ENCODE data around the gene AGK.
"Not testable (repeated sequence)": the region's sequence is repeated elsewhere in the genome, so short reads cannot be mapped to it uniquely, and the experiment has no call there.

AGK gene

DNA sequence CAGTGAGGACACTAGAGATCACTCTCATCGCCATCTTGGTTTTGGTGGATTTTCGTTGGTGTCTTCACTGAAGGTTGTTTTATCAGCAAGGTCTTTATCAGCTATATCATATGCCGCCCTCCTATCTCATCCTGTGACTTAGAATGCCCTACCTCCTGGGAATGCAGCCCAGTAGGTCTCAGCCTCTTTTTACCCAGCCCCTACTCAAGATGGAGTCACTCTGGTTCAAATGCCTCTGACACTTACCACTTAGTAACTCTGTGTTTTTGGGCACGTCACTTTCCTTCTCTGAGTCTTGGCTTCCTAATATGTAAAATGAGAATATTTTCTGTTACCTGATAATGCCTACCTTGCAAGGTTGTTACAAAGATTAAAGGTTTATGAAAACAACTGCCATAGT is 37.7 kb downstream of the AGK start:
- no peak for DNase-seq

DNA sequence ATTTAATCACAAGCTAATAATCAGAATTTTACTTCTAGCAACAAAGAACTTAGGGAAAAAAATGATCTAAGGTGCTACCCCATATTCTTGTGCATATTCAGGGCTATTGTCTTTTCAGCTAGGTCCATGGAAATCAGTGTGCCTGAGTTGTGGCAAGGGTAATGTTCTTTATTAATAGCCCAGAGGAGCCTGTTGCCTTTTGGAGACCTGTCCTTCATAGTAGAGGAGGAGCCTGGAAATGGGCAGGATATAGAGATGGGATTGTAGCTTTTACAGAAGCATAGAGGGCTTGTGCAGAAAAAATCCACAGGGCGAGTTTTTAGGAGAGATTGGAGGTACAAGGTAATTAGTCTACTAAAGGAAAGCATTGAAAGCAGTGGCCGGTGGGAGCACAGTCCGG is 38.9 kb downstream of the AGK start:
- DNase-seq: no peak

DNA sequence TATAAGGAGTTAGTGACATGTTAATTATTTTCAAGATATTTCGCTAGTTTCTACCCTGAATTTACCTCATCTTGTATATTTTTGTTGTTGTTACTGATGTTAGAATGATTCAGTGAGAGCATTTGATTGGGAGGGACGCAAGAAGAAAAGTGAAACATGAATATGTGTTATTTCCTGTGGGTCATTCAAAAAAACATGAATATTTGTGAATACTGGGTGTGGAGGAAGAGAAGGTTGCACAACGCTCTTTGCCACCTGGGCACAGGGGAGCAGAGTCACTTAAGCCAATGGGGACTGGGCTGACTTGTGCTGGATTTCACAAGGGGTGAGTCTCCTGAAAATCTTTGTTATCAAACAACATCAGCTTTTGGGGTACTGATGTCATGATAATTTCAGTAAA is 39.5 kb downstream of the AGK start:
- DNase-seq: no peak

DNA sequence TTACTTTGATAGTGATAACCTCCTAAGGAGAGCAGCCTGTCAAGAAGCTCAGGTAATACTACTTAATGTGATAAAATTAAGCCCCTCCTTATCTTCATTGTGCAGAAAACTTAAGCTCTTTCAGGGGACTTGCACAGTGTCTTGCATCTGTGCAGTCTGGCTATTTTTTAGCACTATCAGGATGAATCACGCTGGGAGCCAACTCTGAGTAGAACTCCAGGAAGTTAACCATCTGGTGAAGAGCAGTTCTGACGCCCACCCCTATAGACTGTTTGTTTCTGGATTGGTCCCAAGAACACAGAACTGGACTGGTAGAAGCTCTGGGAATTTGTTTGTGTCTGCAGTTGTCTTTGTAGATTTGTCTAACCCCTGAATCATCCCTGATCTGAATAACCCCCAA is 41.9 kb downstream of the AGK start:
- no peak for DNase-seq

DNA sequence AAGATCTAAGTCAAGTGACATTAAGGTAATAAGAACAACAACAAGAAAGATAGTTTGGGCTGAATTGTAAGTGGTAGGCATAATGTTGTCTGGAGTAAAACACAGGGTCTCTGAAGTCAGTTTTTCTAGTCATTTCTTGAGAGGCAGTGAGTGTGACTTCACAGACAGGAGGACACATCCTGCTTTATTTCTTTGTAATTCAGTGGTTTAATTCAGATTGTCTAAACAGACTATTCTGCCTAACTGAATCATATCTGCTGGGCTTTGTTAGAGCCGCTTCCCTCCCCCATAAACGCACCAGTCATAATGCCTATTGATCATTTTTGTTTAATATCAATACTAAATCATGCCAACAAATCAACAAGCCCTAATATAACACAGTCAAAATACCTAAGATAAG is 46.8 kb downstream of the AGK start:
- DNase-seq: no peak

DNA sequence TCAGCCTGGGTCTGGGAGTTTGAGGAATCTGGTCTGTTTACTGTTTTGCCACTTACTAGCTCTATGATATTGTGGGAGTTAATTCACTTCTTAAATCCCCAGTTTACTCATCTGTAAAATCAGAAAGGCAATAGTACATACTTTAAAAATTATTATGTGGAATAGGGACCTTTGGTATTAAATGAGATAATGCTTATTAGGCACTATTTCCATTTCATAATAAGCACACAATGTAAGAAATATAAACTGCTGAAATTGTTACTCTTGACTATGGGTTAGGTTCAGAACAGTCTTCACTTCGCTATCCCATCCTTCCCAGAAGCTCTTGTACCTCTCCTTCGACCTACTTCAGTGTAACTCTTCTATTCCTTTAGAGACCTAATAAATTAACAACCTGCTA is 47.2 kb downstream of the AGK start:
- no peak for DNase-seq

DNA sequence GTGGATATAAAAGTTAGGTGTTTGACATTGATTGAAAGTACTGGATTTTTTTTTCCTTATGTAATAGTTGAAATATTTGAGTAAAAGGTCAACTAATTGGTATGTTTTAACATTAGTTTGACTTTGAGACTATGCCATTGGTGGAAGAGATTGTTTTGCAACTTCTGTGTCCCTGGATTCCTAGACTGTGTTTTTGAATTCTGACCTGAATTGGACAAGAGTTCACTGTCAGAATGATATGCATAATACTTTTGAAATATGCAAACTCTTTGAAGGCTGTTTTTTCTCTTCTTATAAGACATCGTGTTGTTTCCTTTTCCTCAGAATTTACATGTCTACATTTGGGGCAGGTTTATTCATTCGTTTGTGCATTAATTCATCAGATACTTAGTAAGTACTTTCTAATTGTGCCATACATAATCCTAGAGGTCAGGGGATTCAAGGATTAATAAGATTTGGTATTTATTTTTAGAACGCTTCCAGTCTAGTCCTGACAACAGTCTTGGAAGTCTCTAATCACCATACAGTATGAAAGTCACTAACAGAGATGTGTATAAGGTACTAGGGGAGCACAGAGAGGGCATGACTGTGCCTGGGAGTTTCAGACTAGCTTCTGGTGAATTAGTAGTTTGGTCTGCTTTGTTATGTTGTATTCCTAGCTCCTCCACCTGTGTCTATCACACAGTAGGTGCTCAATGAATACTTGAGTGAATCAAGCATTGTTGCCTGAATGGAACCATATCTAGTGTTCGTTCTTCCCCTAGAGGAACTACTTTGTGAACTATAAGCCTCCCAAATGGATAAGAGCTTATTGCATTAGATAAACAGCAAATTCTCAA is 49.2 kb downstream of the AGK start:
- no peak for DNase-seq

DNA sequence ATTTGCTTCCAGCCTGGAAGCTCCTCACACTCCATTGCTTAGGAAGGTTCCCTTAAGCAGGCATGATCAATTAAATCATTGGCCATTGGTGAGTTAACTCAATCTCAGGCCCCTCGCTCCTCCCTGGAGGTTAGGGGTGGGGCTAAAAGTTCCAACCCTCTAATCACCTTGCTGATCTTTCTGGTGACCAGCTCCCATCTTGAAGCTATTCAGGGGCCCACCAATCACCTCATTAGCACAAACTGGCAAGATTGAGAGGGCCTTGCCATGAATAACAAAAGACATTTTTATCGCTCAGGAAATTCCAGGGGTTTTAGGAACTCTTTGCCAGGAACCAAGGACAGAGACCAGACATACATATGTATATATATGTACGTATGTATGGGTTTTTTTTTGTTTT is 58.4 kb downstream of the AGK start:
- no peak for DNase-seq

DNA sequence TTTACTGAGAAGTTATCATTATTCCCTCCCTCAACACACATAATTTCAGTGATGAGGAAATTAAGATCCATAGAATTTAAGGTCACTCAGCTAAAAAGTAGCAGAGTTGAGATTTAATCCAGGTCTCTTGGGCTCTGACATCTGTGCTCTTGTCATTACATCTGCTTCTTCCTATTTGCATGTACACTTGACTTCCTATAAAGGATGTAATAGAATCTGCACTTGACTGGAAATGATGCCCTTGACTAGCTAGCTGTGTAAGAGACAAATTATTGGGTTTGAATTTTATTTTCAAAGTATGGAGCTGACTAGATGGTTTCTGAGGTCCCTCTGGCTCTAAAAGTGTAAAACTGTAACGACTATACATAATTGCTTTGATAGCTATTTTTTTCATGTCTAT is 59.5 kb downstream of the AGK start:
- no peak for DNase-seq

DNA sequence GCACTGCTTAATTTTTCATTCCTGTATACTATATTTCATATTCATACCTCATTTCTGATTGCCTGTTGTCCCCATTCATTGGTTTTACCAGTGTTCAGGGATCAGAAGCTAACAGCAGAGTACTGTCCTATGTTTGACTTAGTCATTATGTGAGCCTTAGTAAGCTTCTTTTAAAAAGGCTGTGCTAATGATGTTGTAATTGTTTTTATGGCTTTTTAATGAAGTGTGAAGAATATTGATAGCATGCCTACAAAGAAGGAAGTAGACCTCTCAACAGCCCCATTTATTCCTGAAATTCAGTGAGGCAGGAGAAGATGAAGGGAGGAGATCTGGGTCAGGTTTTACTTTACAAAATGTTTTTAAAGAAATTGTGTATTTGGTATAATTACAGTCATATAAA is 61.7 kb downstream of the AGK start:
- DNase-seq: no peak

DNA sequence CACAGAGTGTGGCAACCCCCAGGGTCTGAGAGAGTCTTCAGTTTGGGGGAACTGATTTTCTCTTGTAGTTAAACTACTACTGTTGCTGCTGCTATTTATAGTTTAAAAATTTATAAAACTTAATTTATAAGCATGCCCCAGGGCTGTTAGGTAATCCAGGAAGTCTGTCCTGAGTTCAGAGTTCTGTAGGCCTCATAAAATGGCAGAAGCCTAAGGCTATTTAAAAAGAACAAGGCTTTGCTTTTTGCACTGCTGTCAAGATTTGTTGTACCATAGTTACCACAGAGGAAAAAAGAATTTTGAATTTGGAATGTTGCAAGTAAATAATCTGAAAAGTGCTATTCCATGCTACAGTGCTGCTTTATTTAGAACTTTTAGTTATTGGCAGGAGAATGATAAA is 66.1 kb downstream of the AGK start:
- no peak for DNase-seq

DNA sequence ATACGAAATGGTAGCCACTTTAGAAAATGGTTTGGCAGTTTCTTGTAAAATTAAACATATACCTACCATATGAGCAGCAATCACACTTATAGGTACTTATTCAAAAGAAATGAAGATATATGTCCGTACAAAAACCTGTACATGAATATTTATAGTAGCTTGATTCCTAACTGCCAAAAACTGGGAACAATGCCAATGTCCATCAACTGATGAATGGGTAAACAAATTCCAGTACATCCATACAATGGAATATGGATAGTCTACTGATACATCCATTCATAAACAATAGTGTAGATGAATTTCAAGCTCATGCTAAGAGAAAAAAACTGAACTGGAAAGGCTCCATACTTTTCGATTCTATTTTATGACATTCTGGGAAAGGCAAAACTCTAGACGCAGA is 68.5 kb downstream of the AGK start:
- DNase-seq: no peak

DNA sequence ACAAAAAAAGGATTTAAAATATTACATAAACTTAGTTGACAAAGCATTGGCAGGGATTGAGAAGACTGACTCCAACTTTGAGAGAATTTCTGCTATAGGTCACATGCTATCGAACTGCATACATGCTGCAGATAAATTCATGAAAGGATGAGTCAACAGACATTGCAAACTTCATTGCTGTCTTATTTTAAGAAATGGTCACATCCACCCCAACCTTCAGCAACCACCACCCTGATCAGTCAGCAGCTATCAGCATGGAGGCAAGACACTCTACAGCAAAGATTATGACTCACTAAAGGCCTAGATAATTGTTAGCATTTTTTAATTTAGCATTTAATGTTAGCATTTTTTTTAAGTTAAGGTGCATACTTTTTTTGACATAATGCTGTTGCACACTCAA is 73.6 kb downstream of the AGK start:
- no peak for DNase-seq

DNA sequence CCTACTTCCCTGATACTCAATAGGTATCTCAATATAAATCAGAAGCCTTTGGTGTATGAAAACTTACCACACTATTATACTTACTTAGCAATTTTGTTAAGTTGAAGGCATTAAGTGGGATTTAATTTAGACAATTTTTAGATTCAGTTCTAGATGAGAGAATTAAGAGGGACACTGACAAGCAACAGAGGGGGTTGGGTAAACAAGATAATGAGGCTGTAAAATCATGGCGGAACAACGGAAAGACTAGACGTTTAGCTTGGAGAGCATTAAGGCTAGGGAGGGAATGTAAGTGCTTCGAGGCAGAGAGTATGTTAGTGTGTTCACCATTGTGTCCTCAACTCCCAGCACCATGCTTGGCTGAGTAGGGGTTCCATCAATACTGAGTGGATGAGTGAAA is 79.4 kb downstream of the AGK start:
- no peak for DNase-seq

DNA sequence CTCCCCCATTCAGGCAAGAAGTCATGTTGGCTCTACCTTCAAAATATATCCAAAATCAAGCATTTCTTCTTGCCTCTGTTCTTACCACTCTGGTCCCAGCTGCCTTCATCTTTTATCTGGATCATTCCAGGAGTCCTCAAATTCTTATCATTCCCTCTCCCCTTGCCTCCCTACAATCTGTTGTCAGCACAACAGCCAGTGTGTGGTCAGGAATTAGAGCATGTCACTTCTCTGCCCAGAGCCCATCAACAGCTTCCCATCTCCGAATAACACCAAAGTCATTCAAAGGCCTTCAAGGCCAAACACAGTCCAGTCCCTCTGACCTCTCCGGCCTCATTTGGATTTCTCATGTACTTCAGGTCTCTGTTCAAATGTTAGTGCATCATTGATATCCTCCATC is 80.3 kb downstream of the AGK start:
- DNase-seq: no peak

DNA sequence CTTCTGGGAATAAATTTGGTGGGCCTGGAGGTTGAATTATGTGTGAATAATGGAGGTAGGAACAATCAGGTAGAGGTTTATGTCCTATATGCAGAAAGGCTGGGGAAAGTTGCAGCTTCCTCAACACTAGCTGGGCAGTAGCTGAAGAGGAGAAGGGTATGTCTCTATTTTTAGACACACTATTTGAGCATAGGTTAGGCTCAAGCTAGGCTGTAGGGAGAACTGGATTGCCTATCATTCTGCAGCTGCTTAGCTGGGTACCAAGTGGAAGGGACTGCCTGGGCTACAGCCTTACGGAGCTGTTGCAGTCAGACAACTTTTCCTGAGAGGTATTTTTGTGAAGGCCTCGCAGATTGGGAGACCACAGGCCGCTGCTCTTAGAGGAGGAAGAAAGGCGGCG is 82.9 kb downstream of the AGK start:
- DNase-seq: no peak

DNA sequence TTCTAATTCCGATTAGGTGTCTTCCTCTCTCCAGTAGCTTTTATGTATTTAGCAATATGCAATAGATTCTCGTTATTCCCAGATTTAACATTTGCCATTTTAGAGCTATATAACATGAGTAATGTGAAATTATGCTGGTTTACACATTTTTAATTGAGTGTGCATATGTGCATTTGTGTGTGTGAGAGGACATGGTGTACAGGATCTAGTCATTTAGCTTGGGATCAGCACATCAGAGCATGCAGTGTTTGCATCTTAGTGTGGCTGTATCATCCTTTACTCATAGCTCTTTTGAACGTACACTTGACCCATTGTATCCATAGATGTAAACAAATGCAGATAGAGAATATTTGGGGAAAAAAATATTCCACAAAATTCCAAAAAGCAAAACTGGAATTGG is 84.8 kb downstream of the AGK start:
- no peak for DNase-seq

DNA sequence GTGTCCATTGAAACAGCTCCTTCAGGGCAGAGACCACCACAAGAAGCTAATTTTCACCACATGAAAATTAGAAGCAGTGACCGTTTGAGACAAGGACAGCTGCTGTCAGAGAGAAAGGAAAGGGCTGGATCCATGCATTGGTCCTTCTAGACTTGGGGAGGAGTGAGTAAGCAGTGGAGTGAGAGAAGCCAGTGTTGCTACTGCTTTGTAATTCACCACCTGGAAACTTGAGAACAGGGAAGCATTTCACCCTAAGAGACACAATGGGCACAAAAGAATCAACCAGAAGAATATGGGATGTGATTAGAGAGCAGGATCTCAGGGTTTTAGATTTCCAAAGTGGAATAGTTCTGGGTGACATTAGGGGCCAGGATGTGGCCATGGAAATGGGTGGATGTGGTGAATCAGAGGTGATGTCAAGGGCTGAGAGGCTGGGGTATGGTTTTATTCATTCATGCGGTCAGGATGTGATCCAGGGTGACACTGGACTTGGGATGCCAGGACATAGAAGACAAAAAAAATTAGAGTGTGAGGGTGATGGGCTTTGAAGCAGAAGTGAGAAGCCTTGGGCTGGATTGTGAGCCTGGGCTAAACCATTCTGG is 89.1 kb downstream of the AGK start:
- DNase-seq: no peak

DNA sequence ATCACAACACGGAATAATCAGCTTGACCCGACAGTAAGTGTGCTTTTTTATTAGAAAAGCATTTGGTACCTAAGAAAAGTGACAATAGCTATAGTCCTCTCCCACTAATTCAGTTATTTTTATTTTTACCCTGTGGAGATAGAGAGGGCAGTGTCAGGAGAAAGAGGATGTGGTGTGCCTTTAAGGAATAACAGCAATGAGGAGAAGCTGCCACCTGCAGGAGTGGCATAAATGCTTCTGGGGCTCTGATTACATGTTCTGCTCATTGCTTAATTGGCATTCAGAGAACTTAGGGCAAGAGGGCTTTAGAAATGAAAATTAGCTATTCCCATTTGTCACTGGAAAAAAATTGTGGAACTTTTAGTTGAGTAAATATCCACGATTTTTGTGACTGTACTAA is 90.7 kb downstream of the AGK start:
- DNase-seq: no peak

DNA sequence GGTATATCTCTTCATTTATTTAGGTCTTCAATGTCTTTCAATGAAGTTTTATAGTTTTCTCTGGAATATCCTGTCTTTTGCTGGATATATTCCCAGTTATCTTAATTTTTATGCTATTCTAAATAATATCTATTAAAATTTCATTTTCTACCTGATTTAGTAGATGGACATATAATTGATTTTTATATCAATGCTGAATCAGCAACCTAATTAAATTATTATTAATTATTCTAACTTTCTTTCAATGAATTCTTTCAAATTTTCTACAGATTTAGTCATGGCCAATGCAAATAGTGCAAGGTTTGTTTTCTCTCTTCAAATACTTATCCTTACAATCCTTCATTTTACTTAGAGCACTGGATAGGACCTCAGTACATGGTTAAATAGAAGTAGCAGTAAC is 94.0 kb downstream of the AGK start:
- DNase-seq: no peak

DNA sequence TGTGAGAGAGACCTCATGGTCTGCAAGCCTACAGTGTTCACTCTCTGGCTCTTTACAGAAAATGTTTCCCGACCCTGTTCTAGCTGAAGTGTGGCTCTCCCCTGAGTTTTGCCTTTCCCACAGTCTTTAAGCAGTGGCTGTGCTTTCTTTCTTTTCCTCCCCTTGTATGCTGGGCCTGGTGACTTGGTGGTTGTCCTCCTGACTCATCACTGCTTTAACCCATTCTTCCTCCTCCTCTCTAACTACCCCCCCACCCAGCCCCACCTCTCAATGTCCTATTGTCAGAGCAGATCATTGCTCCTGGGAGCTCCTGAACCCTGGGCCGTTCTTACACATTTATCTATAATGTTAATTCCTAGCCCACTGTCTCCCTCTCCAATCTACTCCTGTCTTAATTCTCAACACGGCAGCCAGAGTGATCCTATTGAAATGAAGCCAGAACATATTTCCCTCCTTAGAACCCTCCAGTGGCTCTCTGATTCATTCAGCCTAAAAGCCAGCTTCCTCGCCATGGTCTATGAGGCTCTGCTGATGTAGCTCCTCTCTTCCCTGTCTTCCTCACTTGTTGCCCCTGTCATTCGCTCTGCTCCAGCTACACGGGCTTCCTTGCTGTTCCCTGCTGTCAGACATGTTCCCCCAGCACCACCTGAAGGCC is 95.7 kb downstream of the AGK start:
- no peak for DNase-seq

DNA sequence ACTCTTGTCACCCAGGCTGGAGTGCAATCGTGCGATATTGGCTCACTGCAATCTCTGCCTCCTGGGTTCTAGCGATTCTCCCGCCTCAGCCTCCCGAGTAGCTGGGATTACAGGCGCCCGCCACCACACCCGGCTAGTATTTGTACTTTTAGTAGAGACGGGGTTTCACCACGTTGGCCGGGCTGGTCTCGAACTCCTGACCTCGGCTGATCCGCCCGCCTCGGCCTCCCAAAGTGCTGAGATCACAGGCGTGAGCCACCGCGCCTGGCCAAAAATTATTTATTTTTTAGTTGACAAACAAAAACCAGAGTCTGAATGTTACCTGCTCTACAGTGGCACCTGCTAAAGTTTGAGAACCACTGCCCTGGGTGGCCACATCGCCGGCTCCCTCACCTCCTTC is 96.5 kb downstream of the AGK start:
- not testable (repeated sequence) for DNase-seq

DNA sequence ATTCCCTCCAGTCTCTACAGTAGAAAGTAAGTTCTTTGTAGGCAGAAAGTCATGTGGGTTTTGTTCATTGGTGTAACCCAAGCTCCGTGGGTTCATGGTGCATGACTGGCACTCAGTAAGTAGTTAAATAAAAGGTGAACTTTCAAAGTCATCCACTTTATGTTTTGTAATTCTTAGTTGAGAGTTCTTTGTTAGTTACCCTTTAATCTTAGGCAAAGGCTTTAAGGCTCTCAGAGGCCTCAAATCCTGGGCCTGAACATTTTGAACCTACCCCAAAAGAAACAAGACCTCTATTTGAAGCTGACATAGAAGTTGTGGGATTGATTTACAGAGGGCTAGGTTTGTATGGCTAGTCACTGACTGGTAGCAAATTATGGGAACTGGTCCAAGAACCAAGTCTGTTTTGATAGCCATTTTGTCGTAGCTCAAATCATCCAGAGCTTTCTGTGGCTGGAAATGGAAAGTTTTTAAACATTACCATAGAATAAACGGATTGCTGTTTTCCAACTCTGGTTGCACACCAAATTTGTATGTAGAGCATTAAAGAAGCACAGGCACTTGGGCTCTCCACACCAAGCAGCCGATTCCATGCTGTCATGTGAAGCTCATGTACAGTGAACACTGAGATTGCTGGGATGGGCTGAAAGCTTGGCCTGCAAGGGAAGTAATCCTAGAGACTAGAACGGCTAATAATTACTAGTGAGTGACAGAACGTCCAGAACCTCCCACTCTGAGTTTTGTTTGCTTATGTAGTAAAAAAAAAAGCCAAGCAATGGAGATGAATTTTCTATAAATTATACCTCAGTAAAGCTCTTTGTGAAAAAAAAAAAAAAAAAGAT is 97.3 kb downstream of the AGK start:
- no peak for DNase-seq

All from NCI-H510A (cell line).